RKO (cell line): ENCODE data around the gene PTMA.
A peak's percentile ranks its signal among the peaks of the same experiment; 100 is the strongest.
"Not testable (repeated sequence)": the region's sequence is repeated elsewhere in the genome, so short reads cannot be mapped to it uniquely, and the experiment has no call there.

Experiments
- DNase-seq: peaks from one replicate; pipeline ENCODE4 v3.0.0-alpha.2; 2016; ENCODE audit warnings: low spot score

The PTMA gene

GRCh38 chr2:231716666-231717280 lies 8.4 kb downstream of the PTMA start:
- no peak for DNase-seq

GRCh38 chr2:231717281-231718171 lies 9.2 kb downstream of the PTMA start:
- DNase-seq = peak; percentile 58

GRCh38 chr2:231718799-231719198 lies 10.5 kb downstream of the PTMA start:
- no peak for DNase-seq

GRCh38 chr2:231720292-231720986 lies 12.1 kb downstream of the PTMA start:
- no peak for DNase-seq

- no peak for DNase-seq
Observed at GRCh38 chr2:231720987-231721966, 13.0 kb downstream of the PTMA start.

GRCh38 chr2:231722721-231723307 lies 14.5 kb downstream of the PTMA start:
- no peak for DNase-seq

- DNase-seq = no peak
Observed at GRCh38 chr2:231725476-231725875, 17.2 kb downstream of the PTMA start.

- no peak for DNase-seq
Observed at GRCh38 chr2:231726276-231726675, 18.0 kb downstream of the PTMA start.

- DNase-seq = no peak
Observed at GRCh38 chr2:231727621-231728020, 19.3 kb downstream of the PTMA start.

- no peak for DNase-seq
Observed at GRCh38 chr2:231732604-231733003, 24.3 kb downstream of the PTMA start.

GRCh38 chr2:231737761-231738160 lies 29.4 kb downstream of the PTMA start:
- no peak for DNase-seq

GRCh38 chr2:231743376-231744116 lies 35.2 kb downstream of the PTMA start:
- no peak for DNase-seq

- no peak for DNase-seq
Observed at GRCh38 chr2:231745303-231746038, 37.1 kb downstream of the PTMA start.

GRCh38 chr2:231748153-231748896 lies 40.0 kb downstream of the PTMA start:
- DNase-seq = not testable (repeated sequence)

- DNase-seq = not testable (repeated sequence)
Observed at GRCh38 chr2:231749016-231749415, 40.7 kb downstream of the PTMA start.

GRCh38 chr2:231751042-231751815 lies 42.9 kb downstream of the PTMA start:
- no peak for DNase-seq

GRCh38 chr2:231752061-231752460 lies 43.7 kb downstream of the PTMA start:
- DNase-seq = no peak

GRCh38 chr2:231761735-231762134 lies 53.4 kb downstream of the PTMA start:
- no peak for DNase-seq
